HG03108 (cell line): ENCODE results near the gene PAX5.

Experiments used
- ATAC-seq: cut with Tn5 transposase; IDR thresholded peaks from one replicate; pipeline ENCODE4 v1.9.1; 2021; ENCODE audit warnings: moderate library complexity; ENCODE audit not compliant: unreplicated experiment

PAX5 gene

GRCh38 chr9:36987891-36988290, 46.2 kb downstream of the PAX5 start:
- no peak for ATAC-seq

GRCh38 chr9:36987409-36987808, 46.7 kb downstream of the PAX5 start:
- ATAC-seq, result no peak

GRCh38 chr9:36986468-36987408, 47.3 kb downstream of the PAX5 start:
- no peak for ATAC-seq

GRCh38 chr9:36985769-36986467, 48.1 kb downstream of the PAX5 start:
- ATAC-seq, result no peak

GRCh38 chr9:36985061-36985768, 48.9 kb downstream of the PAX5 start:
- no peak for ATAC-seq

- ATAC-seq, result no peak
Observed at GRCh38 chr9:36980148-36980974, 53.7 kb downstream of the PAX5 start.

GRCh38 chr9:36976371-36977030, 57.6 kb downstream of the PAX5 start:
- ATAC-seq, result no peak

GRCh38 chr9:36974731-36975130, 59.3 kb downstream of the PAX5 start:
- no peak for ATAC-seq

- no peak for ATAC-seq
Observed at GRCh38 chr9:36971935-36972488, 62.1 kb downstream of the PAX5 start.

GRCh38 chr9:36970007-36970888, 63.8 kb downstream of the PAX5 start:
- no peak for ATAC-seq

GRCh38 chr9:36969216-36969771, 64.8 kb downstream of the PAX5 start:
- ATAC-seq, result no peak

GRCh38 chr9:36968574-36969215, 65.4 kb downstream of the PAX5 start:
- no peak for ATAC-seq

- no peak for ATAC-seq
Observed at GRCh38 chr9:36967997-36968396, 66.1 kb downstream of the PAX5 start.

- ATAC-seq, result no peak
Observed at GRCh38 chr9:36966371-36967097, 67.5 kb downstream of the PAX5 start.

GRCh38 chr9:36964791-36965190, 69.3 kb downstream of the PAX5 start:
- ATAC-seq, result no peak

- no peak for ATAC-seq
Observed at GRCh38 chr9:36963346-36963745, 70.7 kb downstream of the PAX5 start.

GRCh38 chr9:36962691-36963090, 71.4 kb downstream of the PAX5 start:
- no peak for ATAC-seq
